ENCODE results near the gene RASSF8.
A peak's percentile ranks its signal among the peaks of the same experiment; 100 is the strongest.

RASSF8 gene

GRCh38 chr12:25993901-25994651, 35.6 kb downstream of the RASSF8 start:
- no peak for TF ChIP-seq CTCF (conservative IDR thresholded peaks at IDR 0.05; ENCODE audit: control insufficient read depth, insufficient read depth, low read depth, low read length)
- peak; percentile 93 for DNase-seq (ENCODE audit: low read depth)
- H3K4me3 ChIP-seq (ENCODE audit: control insufficient read depth, low read depth, low read length) = no peak overlapping the region

DNA sequence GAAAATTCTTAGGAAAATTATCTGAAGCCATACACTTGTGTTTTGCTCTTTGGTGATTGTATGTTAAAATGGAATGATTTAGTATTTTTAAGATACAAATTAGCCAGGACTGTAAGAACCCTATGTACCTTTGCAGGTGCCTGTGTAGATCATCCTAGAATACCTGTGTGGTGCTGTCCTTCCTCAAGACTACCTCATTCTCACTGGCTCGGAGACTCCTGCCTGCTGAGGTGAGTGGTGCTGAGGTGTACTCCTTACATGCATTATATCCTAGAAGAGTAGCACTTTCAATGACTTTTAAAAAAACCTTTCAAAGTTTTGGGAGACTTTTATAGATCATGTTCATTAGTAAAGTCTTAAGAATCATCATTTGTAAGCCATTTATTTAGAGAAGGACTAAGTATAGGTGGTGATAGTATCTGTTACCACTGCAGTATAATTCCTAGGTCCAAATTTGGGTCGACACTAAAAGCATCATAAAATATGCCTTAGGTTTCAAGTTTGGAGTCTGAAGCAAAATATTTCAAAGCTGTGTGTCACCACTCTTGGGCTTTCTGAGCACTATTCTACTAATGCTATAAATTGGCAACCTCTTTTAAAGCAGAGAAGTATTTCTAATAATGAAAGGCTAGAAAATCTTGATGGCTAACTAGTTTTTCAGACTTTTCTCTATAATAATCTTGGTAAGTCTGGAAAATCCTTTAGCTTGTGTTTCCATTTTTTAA, 36.6 kb downstream of the RASSF8 start:
- no peak for DNase-seq (ENCODE audit: low read depth)
- no peak for TF ChIP-seq CTCF (conservative IDR thresholded peaks at IDR 0.05; ENCODE audit: control insufficient read depth, insufficient read depth, low read depth, low read length)
- no peak overlapping the region for H3K4me3 ChIP-seq (ENCODE audit: control insufficient read depth, low read depth, low read length)

DNA sequence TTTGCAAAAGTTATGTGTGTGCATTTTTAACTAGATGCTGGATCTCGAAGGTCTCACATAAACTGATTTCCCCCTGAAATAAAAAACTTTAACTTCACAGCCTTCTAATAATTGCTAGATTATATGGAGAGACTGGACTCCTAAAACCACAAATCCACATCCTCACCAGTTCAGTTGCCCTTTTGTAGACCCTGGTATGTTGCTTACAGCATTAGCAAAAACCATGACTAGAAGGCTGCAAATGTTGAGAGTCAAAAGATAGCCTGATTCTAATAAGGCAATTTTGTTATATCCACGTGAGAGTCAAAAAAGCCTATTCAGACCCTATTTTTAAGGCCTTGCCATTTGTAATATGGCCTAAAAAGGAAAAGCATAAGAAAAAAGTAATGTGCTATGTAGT, 37.4 kb downstream of the RASSF8 start:
- TF ChIP-seq CTCF (conservative IDR thresholded peaks at IDR 0.05; ENCODE audit: control insufficient read depth, insufficient read depth, low read depth, low read length) = no peak
- DNase-seq (ENCODE audit: low read depth) = no peak
- H3K4me3 ChIP-seq (ENCODE audit: control insufficient read depth, low read depth, low read length) = no peak overlapping the region

- DNase-seq (ENCODE audit: low read depth) = no peak
- no peak for TF ChIP-seq CTCF (conservative IDR thresholded peaks at IDR 0.05; ENCODE audit: control insufficient read depth, insufficient read depth, low read depth, low read length)
- H3K4me3 ChIP-seq (ENCODE audit: control insufficient read depth, low read depth, low read length) = no peak overlapping the region
Measured at GRCh38 chr12:25996677-25997076, 38.2 kb downstream of the RASSF8 start.

DNA sequence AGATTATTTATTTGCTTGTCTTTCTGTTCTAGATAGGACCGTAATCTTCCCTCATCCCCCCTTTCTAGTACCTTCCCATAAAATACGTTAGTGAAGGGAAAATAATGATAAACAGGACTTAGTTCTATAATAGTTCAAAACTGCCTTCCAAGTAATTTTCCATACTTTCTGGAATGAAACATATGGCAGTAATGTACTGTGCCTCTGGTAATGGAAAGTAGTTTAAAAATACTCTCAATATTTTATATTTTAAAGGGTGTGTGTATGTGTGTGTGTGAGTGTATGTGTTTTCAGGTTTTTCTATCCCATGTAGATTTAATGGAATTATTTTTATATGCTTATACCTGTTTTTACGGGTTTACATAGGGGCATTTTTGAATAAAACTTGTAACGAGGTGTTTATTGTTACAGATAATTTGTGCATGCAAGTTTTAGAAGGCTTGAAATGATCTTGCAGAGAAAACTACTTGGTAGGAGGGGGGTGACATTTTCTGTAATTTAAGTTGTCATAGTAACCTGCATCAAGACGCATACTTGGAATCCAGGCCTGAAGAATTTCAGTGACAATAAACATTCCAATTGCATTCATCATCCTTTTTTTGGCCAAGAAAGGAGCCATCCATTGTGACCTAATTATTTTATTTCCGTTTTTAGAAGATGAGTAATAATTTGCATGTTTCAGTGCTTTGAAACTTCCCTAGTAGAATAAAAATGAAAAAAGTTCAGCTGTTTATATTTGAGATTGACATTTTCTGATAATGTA, 38.9 kb downstream of the RASSF8 start:
- peak; percentile 92 for DNase-seq (ENCODE audit: low read depth)
- no peak for TF ChIP-seq CTCF (conservative IDR thresholded peaks at IDR 0.05; ENCODE audit: control insufficient read depth, insufficient read depth, low read depth, low read length)
- no peak overlapping the region for H3K4me3 ChIP-seq (ENCODE audit: control insufficient read depth, low read depth, low read length)

DNA sequence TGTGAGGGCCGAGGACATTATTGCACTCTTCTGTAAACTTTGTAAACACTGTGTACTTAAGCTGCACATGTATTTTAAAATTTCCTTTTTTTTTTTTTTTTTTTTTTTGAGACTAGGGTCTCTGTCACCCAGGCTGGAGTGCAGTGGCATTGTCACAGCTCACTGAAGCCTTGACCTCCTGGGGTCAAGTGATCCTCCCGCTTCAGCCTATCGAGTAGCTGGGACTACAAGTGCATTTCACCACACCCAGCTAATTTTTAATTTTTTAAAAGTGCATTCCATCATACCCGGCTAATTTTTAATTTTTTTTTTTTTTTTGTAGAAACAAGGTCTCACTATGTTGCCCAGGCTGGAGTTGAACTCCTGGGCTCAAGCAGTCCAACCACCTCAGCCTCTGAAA, 42.4 kb downstream of the RASSF8 start:
- no peak for TF ChIP-seq CTCF (conservative IDR thresholded peaks at IDR 0.05; ENCODE audit: control insufficient read depth, insufficient read depth, low read depth, low read length)
- H3K4me3 ChIP-seq (ENCODE audit: control insufficient read depth, low read depth, low read length) = no peak overlapping the region
- no peak for DNase-seq (ENCODE audit: low read depth)

All from fibroblast of mammary gland (primary cell).